Measurements from ENCODE around the gene ZFHX2.
A peak's percentile ranks its signal among the peaks of the same experiment; 100 is the strongest.

Gene ZFHX2

GRCh38 chr14:23582906-23583760, 31.6 kb upstream of the ZFHX2 start:
- Histone ChIP-seq H3K4me1 (peaks cover 0 to 7% (median 4%) of the 10 kb centered on the region in 10 experiments; a peak in 9 of 20 replicates), H3K4me3 (no peak overlapping the region), H3K9me3 (replicated peaks in 1 of 11) (no peaks in the 10 kb centered on the region), H4K20me1 (no peaks in the 10 kb centered on the region), H3K27ac (no peak overlapping the region), H3K36me3 (no peaks in the 10 kb centered on the region), H3K9ac (no peak overlapping the region), H3K27me3 (peaks cover 5 to 18% (median 13%) of the 10 kb centered on the region in 11 experiments; a peak in 21 of 22 replicates), H3K4me2 (no peak overlapping the region)
- TF ChIP-seq Cebpa-rat (IDR thresholded peaks at IDR 0.05) = no peak

DNA sequence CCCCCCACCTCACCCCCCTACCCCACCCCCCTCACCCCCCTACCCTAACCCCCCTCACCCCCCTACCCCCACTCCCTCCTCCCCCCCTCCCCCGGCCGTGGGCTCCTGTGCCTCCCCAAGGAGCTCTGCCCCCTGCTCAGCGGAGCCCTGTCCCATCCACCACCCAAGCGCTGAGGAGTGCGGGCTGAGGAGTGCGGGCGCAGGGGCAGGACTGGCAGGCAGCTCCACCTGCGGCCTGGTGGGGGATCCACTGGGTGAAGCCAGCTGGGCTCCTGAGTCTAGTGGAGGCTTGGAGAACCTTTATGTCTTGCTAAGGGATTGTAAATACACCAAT, 29.4 kb upstream of the ZFHX2 start:
- Histone ChIP-seq H3K27me3 (peaks cover 27 to 40% (median 35%) of the 10 kb centered on the region in 11 experiments), H3K4me3 (no peak overlapping the region), H3K9me3 (replicated peaks in 1 of 11) (peaks cover 0 to 11% (median 0%) of the 10 kb centered on the region in 11 experiments; a peak in 6 of 22 replicates), H4K20me1 (no peaks in the 10 kb centered on the region), H3K4me1 (peaks cover 0 to 7% (median 4%) of the 10 kb centered on the region in 10 experiments; a peak in 9 of 20 replicates), H3K27ac (no peak overlapping the region), H3K9ac (no peak overlapping the region), H3K36me3 (no peaks in the 10 kb centered on the region), H3K4me2 (no peak overlapping the region)
- no peak for TF ChIP-seq Cebpa-rat (IDR thresholded peaks at IDR 0.05)

DNA sequence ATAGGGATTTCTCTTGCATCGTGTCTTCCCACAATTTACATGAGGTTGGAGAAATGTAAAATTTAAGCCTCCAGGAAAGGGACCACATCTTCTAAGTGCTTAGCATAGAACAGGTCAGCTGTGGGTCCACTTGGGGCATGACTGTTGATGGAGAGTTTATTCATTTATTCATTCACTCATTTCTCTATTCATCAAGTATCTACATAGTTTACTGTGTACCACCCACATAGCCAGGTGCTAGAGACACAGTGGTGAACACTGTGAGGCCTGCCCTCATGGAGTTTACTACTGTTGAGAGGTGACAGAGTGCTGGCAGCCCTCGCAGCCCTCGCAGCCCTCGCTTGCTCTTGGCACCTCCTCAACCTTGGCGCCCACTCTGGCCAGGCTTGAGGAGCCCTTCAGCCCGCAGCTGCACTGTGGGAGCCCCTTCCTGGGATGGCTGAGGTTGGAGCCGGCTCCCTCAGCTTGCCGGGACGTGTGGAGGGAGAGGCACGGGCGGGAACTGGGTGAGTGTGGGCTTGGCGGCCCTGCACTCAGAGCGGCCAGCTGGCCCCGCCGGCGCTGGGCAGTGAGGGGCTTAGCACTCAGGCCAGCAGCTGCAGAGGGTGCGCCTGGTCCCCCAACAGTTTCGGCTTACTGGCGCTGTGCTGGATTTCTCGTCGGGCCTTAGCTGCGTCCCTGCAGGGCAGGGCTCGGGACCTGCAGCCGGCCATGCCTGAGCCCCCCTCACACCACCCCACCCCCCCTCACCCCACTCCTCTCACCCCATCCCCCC, 28.8 kb upstream of the ZFHX2 start:
- Histone ChIP-seq H4K20me1 (no peaks in the 10 kb centered on the region), H3K9ac (no peak overlapping the region), H3K36me3 (no peaks in the 10 kb centered on the region), H3K4me3 (no peak overlapping the region), H3K27ac (no peak overlapping the region), H3K4me2 (no peak overlapping the region), H3K9me3 (replicated peaks in 1 of 11) (peaks cover 0 to 11% (median 0%) of the 10 kb centered on the region in 11 experiments; a peak in 6 of 22 replicates), H3K4me1 (peaks cover 0 to 7% (median 4%) of the 10 kb centered on the region in 10 experiments; a peak in 9 of 20 replicates), H3K27me3 (peaks cover 27 to 42% (median 38%) of the 10 kb centered on the region in 11 experiments)
- TF ChIP-seq Cebpa-rat (IDR thresholded peaks at IDR 0.05) = no peak

DNA sequence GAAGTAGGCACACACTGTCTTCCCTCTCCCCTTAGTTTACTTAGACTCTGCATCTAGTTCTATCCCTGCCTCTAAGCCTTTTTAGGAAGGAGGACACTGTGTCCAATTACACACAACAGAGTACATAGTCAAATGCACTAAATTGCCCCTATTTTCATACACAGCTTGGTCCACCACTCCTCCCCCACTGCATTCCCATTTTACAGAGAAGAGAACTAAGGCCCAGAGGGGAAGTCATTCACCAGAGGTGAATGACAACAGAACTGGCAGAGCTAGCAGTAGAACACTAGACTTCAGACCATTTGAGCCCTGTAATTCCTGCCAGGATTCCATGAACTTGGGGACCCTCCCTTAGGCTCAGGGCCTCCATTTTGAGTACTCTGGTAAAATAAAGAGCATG, 28.2 kb upstream of the ZFHX2 start:
- TF ChIP-seq Cebpa-rat (IDR thresholded peaks at IDR 0.05) = no peak
- Histone ChIP-seq H4K20me1 (no peaks in the 10 kb centered on the region), H3K4me2 (no peak overlapping the region), H3K27me3 (peaks cover 27 to 43% (median 38%) of the 10 kb centered on the region in 11 experiments), H3K9me3 (replicated peaks in 1 of 11) (peaks cover 0 to 11% (median 0%) of the 10 kb centered on the region in 11 experiments; a peak in 6 of 22 replicates), H3K4me1 (peaks cover 0 to 7% (median 4%) of the 10 kb centered on the region in 10 experiments; a peak in 9 of 20 replicates), H3K9ac (no peak overlapping the region), H3K4me3 (no peak overlapping the region), H3K27ac (no peak overlapping the region), H3K36me3 (no peaks in the 10 kb centered on the region)

GRCh38 chr14:23579311-23579630, 27.7 kb upstream of the ZFHX2 start:
- peaks cover 27 to 43% (median 38%) of the 10 kb centered on the region in 11 experiments for H3K27me3 ChIP-seq
- peaks cover 0 to 11% (median 0%) of the 10 kb centered on the region in 11 experiments; a peak in 6 of 22 replicates for H3K9me3 ChIP-seq (replicated peaks in 1 of 11)
- no peaks in the 10 kb centered on the region for H3K36me3 ChIP-seq
- no peak for TF ChIP-seq Cebpa-rat (IDR thresholded peaks at IDR 0.05)
- H3K27ac ChIP-seq = no peak overlapping the region
- H3K9ac ChIP-seq = no peak overlapping the region
- H3K4me2 ChIP-seq = peak overlapping the region in 8 of 11 experiments; percentile 15 to 46 (median 24); a peak in 7 of 22 replicates
- H3K4me3 ChIP-seq = no peak overlapping the region
- no peaks in the 10 kb centered on the region for H4K20me1 ChIP-seq
- peaks cover 0 to 7% (median 4%) of the 10 kb centered on the region in 10 experiments; a peak in 9 of 20 replicates for H3K4me1 ChIP-seq

- Histone ChIP-seq H3K4me1 (peaks cover 0 to 9% (median 5%) of the 10 kb centered on the region in 10 experiments; a peak in 10 of 20 replicates), H3K9ac (no peak within 1 kb of the TSS), H3K4me3 (no peak within 1 kb of the TSS), H3K4me2 (peak within 1 kb of the TSS in 8 of 11 experiments; percentile 15 to 46 (median 24); a peak in 8 of 22 replicates), H3K27me3 (peaks cover 27 to 43% (median 38%) of the 10 kb centered on the region in 11 experiments), H3K27ac (no peak within 1 kb of the TSS), H4K20me1 (no peaks in the 10 kb centered on the region), H3K9me3 (replicated peaks in 1 of 11) (peaks cover 0 to 11% (median 0%) of the 10 kb centered on the region in 11 experiments; a peak in 6 of 22 replicates), H3K36me3 (no peaks in the 10 kb centered on the region)
- no peak for TF ChIP-seq Cebpa-rat (IDR thresholded peaks at IDR 0.05)
Measured at GRCh38 chr14:23578560-23579310, 27.2 kb upstream of the ZFHX2 start, which contains the start of gene JPH4. TSS of gene JPH4 (minus strand) at chr14:23578790. CDS start at chr14:23577453, 1,337 bp downstream.

DNA sequence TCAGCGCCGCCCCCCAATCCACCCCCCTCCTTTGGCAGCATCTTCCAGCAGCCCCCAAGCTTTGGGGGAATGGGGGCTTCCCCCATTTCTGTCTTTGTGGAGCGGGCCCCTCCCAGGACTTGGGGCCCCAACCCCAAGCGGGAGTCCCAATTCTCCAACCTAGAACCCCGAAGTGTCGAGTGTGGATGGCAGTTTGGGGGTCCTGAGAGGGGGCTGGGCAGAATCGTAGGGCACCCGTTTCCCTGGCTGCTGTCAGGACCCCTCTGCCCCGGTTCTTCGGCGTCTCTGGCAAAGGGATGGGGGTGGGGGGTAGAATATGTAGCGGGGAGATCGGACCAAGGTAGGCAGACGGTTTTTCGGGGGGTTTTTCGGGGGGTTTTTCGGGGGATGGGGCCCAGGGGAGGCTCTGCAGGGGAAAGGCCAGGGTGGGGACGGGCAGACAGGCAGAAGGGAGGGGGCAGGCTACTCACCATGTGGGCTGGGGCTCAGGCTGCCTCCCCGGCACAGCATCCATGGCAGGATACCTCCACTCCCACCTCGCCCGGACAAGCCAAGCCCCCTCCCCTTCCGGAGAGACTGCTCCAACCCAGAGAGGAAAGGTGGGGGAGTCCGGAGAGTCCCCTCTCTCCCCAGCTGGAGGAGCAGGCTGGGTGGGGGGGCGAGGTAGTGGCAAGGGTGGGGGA, 26.3 kb upstream of the ZFHX2 start:
- no peaks in the 10 kb centered on the region for H3K36me3 ChIP-seq
- H3K27me3 ChIP-seq = peaks cover 27 to 43% (median 38%) of the 10 kb centered on the region in 11 experiments
- no peaks in the 10 kb centered on the region for H4K20me1 ChIP-seq
- H3K9ac ChIP-seq = no peak overlapping the region
- TF ChIP-seq Cebpa-rat (IDR thresholded peaks at IDR 0.05) = no peak
- peaks cover 6 to 17% (median 13%) of the 10 kb centered on the region in 10 experiments for H3K4me1 ChIP-seq
- peaks cover 0 to 11% (median 0%) of the 10 kb centered on the region in 11 experiments; a peak in 6 of 22 replicates for H3K9me3 ChIP-seq (replicated peaks in 1 of 11)
- no peak overlapping the region for H3K27ac ChIP-seq
- H3K4me3 ChIP-seq = no peak overlapping the region
- H3K4me2 ChIP-seq = no peak overlapping the region
